SK-N-SH (cell line): ENCODE measurements around the gene TAF4. TPM values are rescaled to one million over a fixed set of nuclear protein-coding genes. Genes with fewer than 3 reads are reported as not detected.

Source experiments
- CTCF ChIA-PET: fragments of 300-600, 350-600 bp; formaldehyde crosslinking; extraction: SDS; loops from one replicate; lab custom pipeline; 2021; lab: Yijun Ruan, JAX
- POLR2A ChIA-PET: fragments of 350-600 bp; sonication (Branson Sonifier 250); formaldehyde crosslinking; extraction: SDS; loops from one replicate; lab custom pipeline; 2020; ENCODE audit warnings: antibody characterized with exemption, inconsistent platforms; lab: Yijun Ruan, JAX
- DNase-seq: peaks from one replicate; pipeline ENCODE4 v3.0.0; 2012
- H2AFZ ChIP-seq: fragments of 200-600 bp; sonication (generic); 2 replicates; pipeline ENCODE4 v1.8.1; 2016; ENCODE audit warnings: antibody characterized with exemption, mild to moderate bottlenecking, low read depth
- H3F3A ChIP-seq: fragments of 200-600 bp; sonication (generic); replicated peaks from 2 replicates; pipeline ENCODE3; 2016; ENCODE audit warnings: antibody characterized with exemption, mild to moderate bottlenecking; ENCODE audit not compliant: insufficient read depth
- H3K27ac ChIP-seq, 2 experiments: fragments of 200-500 bp in 1 of 2; fragments of 200-600 bp in 1 of 2; sonication (Bioruptor generic) in 1 of 2; sonication (generic), shearing (Covaris generic) in 1 of 2; 2 replicates each; pipeline versions ENCODE4 v1.5.1 to v1.6.1; 2014 to 2016; ENCODE audit warnings: low read depth in 2 of 2, inconsistent platforms in 1 of 2, low read length in 1 of 2, mild to moderate bottlenecking in 1 of 2, mixed read lengths in 1 of 2
- H3K27me3 ChIP-seq: fragments of 200-600 bp; sonication (generic), shearing (Covaris generic); 2 replicates; pipeline ENCODE4 v1.6.1; 2016; ENCODE audit warnings: mixed run types; ENCODE audit not compliant: insufficient read depth
- H3K36me3 ChIP-seq, 2 experiments: fragments of 200-500 bp in 1 of 2; fragments of 200-600 bp in 1 of 2; sonication (Bioruptor generic) in 1 of 2; sonication (generic) in 1 of 2; replicated peaks in 1 of 2; 2 replicates each; pipeline versions ENCODE3 to v1.5.1; 2014 to 2016; ENCODE audit warnings: low read length in 1 of 2, mild to moderate bottlenecking in 1 of 2; ENCODE audit not compliant: insufficient read depth in 2 of 2, control insufficient read depth in 1 of 2
- H3K4me1 ChIP-seq, 2 experiments: fragments of 200-500 bp in 1 of 2; fragments of 200-600 bp in 1 of 2; sonication (Bioruptor generic) in 1 of 2; sonication (generic), shearing (Covaris generic) in 1 of 2; 2 replicates each; pipeline versions ENCODE4 v1.5.1 to v1.6.1; 2014 to 2016; ENCODE audit warnings: low read depth in 1 of 2, low read length in 1 of 2, mixed run types in 1 of 2; ENCODE audit not compliant: insufficient read depth in 2 of 2, control insufficient read depth in 1 of 2
- H3K4me2 ChIP-seq: fragments of 200-600 bp; sonication (generic), shearing (Covaris generic); 2 replicates; pipeline ENCODE4 v1.6.1; 2017; ENCODE audit warnings: mixed run types
- H3K4me3 ChIP-seq, 2 experiments: fragments of 200-500 bp in 1 of 2; fragments of 200-600 bp in 1 of 2; sonication (Bioruptor generic) in 1 of 2; sonication (generic), shearing (Covaris generic) in 1 of 2; 2 replicates each; pipeline versions ENCODE4 v1.5.1 to v1.8.1; 2014 to 2016; ENCODE audit warnings: low read depth in 2 of 2, inconsistent platforms in 1 of 2, low read length in 1 of 2, mild to moderate bottlenecking in 1 of 2, mixed read lengths in 1 of 2, moderate library complexity in 1 of 2
- H3K79me2 ChIP-seq: fragments of 200-600 bp; sonication (generic); 2 replicates; pipeline ENCODE4 v1.8.1; 2017; ENCODE audit warnings: mild to moderate bottlenecking; ENCODE audit not compliant: insufficient read depth
- H3K9ac ChIP-seq: fragments of 200-600 bp; sonication (generic); 2 replicates; pipeline ENCODE4 v1.6.1; 2017; ENCODE audit warnings: mixed run types
- H3K9me2 ChIP-seq: fragments of 200-600 bp; sonication (generic); 2 replicates; pipeline ENCODE4 v1.6.1; 2017; ENCODE audit warnings: mixed run types
- H3K9me3 ChIP-seq: fragments of 200-600 bp; sonication (generic); 2 replicates; pipeline ENCODE4 v1.6.1; 2017; ENCODE audit warnings: mixed run types, mild to moderate bottlenecking, moderate library complexity
- H4K20me1 ChIP-seq: fragments of 200-600 bp; sonication (generic); 2 replicates; pipeline ENCODE4 v1.6.1; 2017; ENCODE audit warnings: mild to moderate bottlenecking, mixed run types; ENCODE audit not compliant: insufficient read depth
- CTCF ChIP-seq: fragments of 200-600 bp; sonication (generic); IDR thresholded peaks from 2 replicates; pipeline ENCODE4 v1.6.1; 2017; ENCODE audit warnings: antibody characterized with exemption, mild to moderate bottlenecking, moderate library complexity
- ELF1 ChIP-seq: IDR thresholded peaks from 2 replicates; pipeline ENCODE4 v1.4.0; 2012
- FOSL2 ChIP-seq: IDR thresholded peaks from 2 replicates; pipeline ENCODE4 v1.4.0; 2012; ENCODE audit warnings: low read depth, mild to moderate bottlenecking, moderate library complexity, borderline replicate concordance
- FOXM1 ChIP-seq: IDR thresholded peaks from 2 replicates; pipeline ENCODE4 v1.4.0; 2012; ENCODE audit warnings: low read depth, mild to moderate bottlenecking
- JUND ChIP-seq: IDR thresholded peaks from 2 replicates; pipeline ENCODE4 v1.4.0; 2012
- MXI1 ChIP-seq: IDR thresholded peaks from 2 replicates; pipeline ENCODE4 v1.6.1; 2012; ENCODE audit warnings: mild to moderate bottlenecking, low read depth, low read length, improper control_type of control experiment
- POLR2AphosphoS5 ChIP-seq: IDR thresholded peaks from 2 replicates; pipeline ENCODE4 v1.6.1; 2012; ENCODE audit warnings: low read depth, low read length
- RAD21 ChIP-seq: IDR thresholded peaks from 2 replicates; pipeline ENCODE4 v1.6.1; 2012; ENCODE audit warnings: mild to moderate bottlenecking, low read length
- RCOR1 ChIP-seq: fragments of 150-350 bp; IDR thresholded peaks from 2 replicates; pipeline ENCODE4 v1.6.1; 2017; ENCODE audit warnings: antibody characterized with exemption, low read length
- REST ChIP-seq: IDR thresholded peaks from 2 replicates; pipeline ENCODE4 v1.6.1; 2012; ENCODE audit warnings: mild to moderate bottlenecking, low read depth, low read length, moderate library complexity
- RXRA ChIP-seq: IDR thresholded peaks from 2 replicates; pipeline ENCODE4 v1.4.0; 2012; ENCODE audit warnings: low read depth, mild to moderate bottlenecking, borderline replicate concordance
- SIN3A ChIP-seq: IDR thresholded peaks from 2 replicates; pipeline ENCODE4 v1.6.1; 2012; ENCODE audit warnings: low read depth, mild to moderate bottlenecking, low read length, moderate library complexity, borderline replicate concordance
- SMC3 ChIP-seq: IDR thresholded peaks from 2 replicates; pipeline ENCODE4 v1.6.1; 2012; ENCODE audit warnings: low read depth, low read length, improper control_type of control experiment
- TAF1 ChIP-seq: IDR thresholded peaks from 2 replicates; pipeline ENCODE4 v1.6.1; 2012; ENCODE audit warnings: low read depth, mild to moderate bottlenecking, low read length, moderate library complexity, borderline replicate concordance
- TEAD4 ChIP-seq: IDR thresholded peaks from 2 replicates; pipeline ENCODE4 v1.4.0; 2012; ENCODE audit warnings: mild to moderate bottlenecking, borderline replicate concordance; ENCODE audit not compliant: insufficient read depth
- USF2 ChIP-seq: fragments of 150-350 bp; IDR thresholded peaks from 2 replicates; pipeline ENCODE4 v1.6.1; 2017; ENCODE audit warnings: antibody characterized with exemption, low read length, low read depth, borderline replicate concordance
- YY1 ChIP-seq: IDR thresholded peaks from 2 replicates; pipeline ENCODE4 v1.4.0; 2012; ENCODE audit warnings: low read depth, mild to moderate bottlenecking
- WGBS: methylation state at CpG from one replicate; pipeline ENCODE4 v1.1.6; 2017; ENCODE audit warnings: low lambda C conversion rate; 5-methylcytosine and 5-hydroxymethylcytosine counted together
- polyA plus RNA-seq, 3 experiments: library from polyadenylated mRNA; depleted of rRNA; stranded (reverse); fragments of >200 nt; gene quantifications; 2 replicates each; pipeline ENCODE4 v1.2.3, GENCODE V29; 2012

The TAF4 gene
- polyA plus RNA-seq, 1 of the 3 experiments (the other 2 are of a cell fraction) = 4.8 TPM

- H3K4me2 ChIP-seq = no peak overlapping the region
- H2AFZ ChIP-seq = no peak overlapping the region
- H3K4me1 ChIP-seq = peaks cover 0 to 13% of the 10 kb centered on the region in 2 experiments; a peak in 1 of 4 replicates
- no peaks in the 10 kb centered on the region for H3K9me3 ChIP-seq
- no peak overlapping the region for H3K27ac ChIP-seq
- H3K4me3 ChIP-seq = no peak overlapping the region
- WGBS = 90% methylated on average over 17 of the region's 17 CpGs
- H3K79me2 ChIP-seq = peaks cover 80% of the 10 kb centered on the region
- H3K27me3 ChIP-seq = no peaks in the 10 kb centered on the region
- H3K9ac ChIP-seq = no peak overlapping the region
- no peaks in the 10 kb centered on the region for H3K9me2 ChIP-seq
- no peak for DNase-seq
- no peaks in the 10 kb centered on the region for H3F3A ChIP-seq
- no peaks in the 10 kb centered on the region for H3K36me3 ChIP-seq
- TF ChIP-seq FOSL2 (no peak), USF2 (no peak), ELF1 (no peak), RXRA (no peak), REST (no peak), YY1 (no peak), FOXM1 (no peak), RCOR1 (no peak), CTCF (no peak), SMC3 (no peak), TEAD4 (no peak), SIN3A (no peak), TAF1 (no peak), RAD21 (no peak), MXI1 (no peak), POLR2AphosphoS5 (no peak), JUND (no peak)
- ChIA-PET POLR2A (no interaction called here), CTCF (interaction anchor here (0.7 kb wide), 1 partner anchor 1203 kb away, joined by 3 read pairs; no protein-coding TSS in a partner anchor)
- peaks cover 47% of the 10 kb centered on the region; the same call in 1 of the 2 replicates for H4K20me1 ChIP-seq
Measured at GRCh38 chr20:62043131-62043914, 22.4 kb downstream of the TAF4 start.
